NT2/D1 (cell line): Measurements from ENCODE around the gene PCCB.

Experiments
- SUZ12 ChIP-seq: IDR thresholded peaks from 2 replicates; pipeline ENCODE4 v1.6.1; 2011; ENCODE audit not compliant: insufficient read length, insufficient read depth; ENCODE audit errors: extremely low read depth
- YY1 ChIP-seq: IDR thresholded peaks from 2 replicates; pipeline ENCODE4 v1.6.1; 2011; ENCODE audit not compliant: insufficient read length, insufficient read depth
- ZNF274 ChIP-seq: IDR thresholded peaks from 2 replicates; pipeline ENCODE4 v1.6.1; 2011; ENCODE audit warnings: mild to moderate bottlenecking, low read depth, low read length

DNA sequence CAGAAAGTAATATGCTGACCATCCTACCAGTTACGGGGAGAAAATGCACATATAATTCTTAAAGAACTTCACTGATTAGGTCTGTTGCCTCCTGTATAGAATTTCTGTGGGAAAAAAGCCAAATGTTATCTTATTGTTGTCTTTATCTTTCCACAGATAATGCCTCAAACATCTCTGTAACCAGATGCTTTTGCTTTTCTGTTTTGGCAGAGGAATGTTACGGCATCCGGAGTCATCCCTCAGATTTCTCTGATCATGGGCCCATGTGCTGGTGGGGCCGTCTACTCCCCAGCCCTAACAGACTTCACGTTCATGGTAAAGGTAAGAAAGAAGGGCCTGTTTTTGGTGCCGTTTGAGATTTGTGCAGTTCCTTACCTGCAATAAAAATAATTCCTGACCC lies 33.5 kb downstream of the PCCB start:
- TF ChIP-seq ZNF274, result no peak
- no peak for TF ChIP-seq YY1
- TF ChIP-seq SUZ12, result no peak
